ENCODE results near the gene NEURL2. TPM values are rescaled to one million over a fixed set of nuclear protein-coding genes. Genes with fewer than 3 reads are reported as not detected.
"Not testable (repeated sequence)": the region's sequence is repeated elsewhere in the genome, so short reads cannot be mapped to it uniquely, and the experiment has no call there.

Gene NEURL2
- total RNA-seq, 4 donors from 2014 or later = 8.5 to 32.0 (median 11.6) TPM

DNA sequence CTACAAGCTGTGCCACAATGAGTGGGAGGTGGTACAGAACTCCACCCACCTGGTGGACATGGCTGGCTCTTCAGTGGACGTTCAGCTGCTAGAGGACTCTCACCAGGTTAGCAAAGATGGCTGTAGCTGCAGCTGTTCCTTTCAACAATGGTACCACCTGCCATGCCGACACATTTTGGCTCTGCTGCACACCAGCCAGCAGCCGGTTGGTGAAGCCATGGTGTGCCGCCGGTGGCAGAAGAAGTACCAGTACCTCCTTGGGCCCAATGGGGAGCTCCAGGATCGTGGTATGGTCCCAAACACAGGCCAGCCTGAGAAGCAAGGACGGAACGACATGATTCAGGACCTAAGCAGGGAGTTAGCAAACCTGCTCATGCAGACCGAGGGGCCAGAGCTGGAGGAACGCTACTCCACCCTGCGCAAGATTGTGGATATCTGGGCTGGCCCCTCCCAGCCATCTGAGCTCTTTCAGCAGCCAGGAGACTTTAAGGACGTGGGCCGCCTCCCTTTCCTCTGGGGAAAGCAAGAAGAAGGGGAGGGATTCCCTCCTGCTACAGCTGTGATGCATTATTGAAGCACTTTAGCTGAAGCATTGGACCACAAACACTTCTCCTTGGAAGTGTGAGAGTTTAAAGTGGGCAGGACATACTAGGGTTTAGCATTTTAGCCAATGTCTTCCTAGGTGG is 12.8 kb downstream of the NEURL2 start:
- DNase-seq (ENCODE audit: low spot score) (no peak), ATAC-seq (ENCODE audit: low FRiP score) (no peak)
- TF ChIP-seq CTCF (IDR thresholded peaks at IDR 0.05) = no peak

- DNase-seq (ENCODE audit: low spot score) = no peak
- TF ChIP-seq CTCF (IDR thresholded peaks at IDR 0.05) = no peak
- ATAC-seq (ENCODE audit: low FRiP score) = no peak
Measured at GRCh38 chr20:45874576-45874975, 16.4 kb downstream of the NEURL2 start.

DNA sequence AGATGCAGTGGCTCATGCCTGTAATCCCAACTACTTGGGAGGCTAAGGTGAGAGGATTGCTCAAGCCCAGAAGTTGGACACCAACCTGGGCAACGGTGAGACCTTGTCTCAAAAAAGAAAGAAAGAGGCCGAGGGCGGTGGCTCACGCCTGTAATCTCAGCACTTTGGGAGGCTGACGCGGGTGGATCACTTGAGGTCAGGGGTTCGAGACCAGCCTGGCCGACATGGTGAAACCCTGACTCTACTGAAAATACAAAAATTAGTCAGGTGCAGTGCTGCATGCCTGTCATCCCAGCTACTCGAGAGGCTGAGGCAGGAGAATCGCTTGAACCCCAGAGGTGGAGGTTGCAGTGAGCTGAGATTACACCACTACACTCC is 16.9 kb downstream of the NEURL2 start:
- ATAC-seq (ENCODE audit: low FRiP score); DNase-seq (ENCODE audit: low spot score): not testable (repeated sequence)

DNA sequence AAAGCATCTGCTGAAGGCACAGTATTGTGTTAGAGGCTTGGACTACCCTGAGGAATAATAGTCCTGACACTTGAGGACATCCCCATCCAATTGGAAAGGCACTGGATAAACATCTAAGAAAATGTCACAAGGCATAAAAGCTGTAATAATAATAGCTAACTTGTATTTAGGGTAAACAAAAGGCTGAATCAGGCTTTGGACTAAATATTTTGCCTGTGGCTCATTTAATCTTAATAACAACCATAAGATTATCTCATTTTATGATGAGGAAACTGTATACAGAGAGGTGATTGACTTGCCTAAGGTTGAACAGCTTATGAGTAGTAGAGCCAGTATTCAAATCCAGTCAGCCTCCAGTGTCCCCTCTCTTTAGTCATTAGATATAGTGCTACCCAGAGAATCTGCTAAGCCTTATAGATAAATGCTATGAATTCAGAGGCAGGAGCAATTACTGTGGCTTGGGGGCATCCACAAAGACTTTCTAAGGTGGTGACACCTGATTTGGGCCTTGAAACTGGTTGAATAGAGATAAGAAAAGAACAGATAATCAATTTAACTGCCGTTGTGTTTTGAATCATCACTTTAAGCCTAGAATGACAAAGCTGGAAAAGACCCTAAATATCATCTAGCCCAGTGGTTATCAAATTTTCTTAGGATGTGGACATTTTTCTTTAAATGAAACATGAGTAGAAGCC is 17.5 kb downstream of the NEURL2 start:
- ATAC-seq (ENCODE audit: low FRiP score) (no peak), DNase-seq (ENCODE audit: low spot score) (no peak)
- no peak for TF ChIP-seq CTCF (IDR thresholded peaks at IDR 0.05)

DNA sequence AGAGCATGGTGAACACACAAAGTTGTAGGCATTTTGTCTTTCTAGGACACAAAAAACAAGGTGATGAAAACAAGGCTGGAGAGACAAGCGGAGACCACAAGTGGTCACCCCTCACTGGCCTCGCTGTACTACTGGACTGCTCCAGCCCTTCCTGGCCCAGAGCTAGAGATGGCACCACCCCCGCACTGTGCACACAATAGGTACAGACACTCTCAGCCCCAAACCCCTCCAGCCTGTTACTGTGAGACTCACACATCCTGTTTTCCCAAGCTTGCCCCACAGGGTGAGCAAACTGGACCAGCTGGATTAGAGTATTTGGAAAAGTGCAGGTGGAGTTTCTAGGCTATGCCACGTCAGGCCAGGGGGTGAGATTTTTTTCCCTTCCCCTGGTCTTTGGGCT is 18.4 kb downstream of the NEURL2 start:
- no peak for TF ChIP-seq CTCF (IDR thresholded peaks at IDR 0.05)
- DNase-seq (ENCODE audit: low spot score) = no peak
- no peak for ATAC-seq (ENCODE audit: low FRiP score)

GRCh38 chr20:45867819-45868176 is 23.2 kb downstream of the NEURL2 start:
- no peak for DNase-seq (ENCODE audit: low spot score)
- peak; percentile 37 for ATAC-seq (ENCODE audit: low FRiP score)
- TF ChIP-seq CTCF (IDR thresholded peaks at IDR 0.05) = no peak

- TF ChIP-seq CTCF (IDR thresholded peaks at IDR 0.05) = no peak
- no peak for DNase-seq (ENCODE audit: low spot score)
- ATAC-seq (ENCODE audit: low FRiP score) = no peak
Measured at GRCh38 chr20:45867136-45867818, 23.7 kb downstream of the NEURL2 start.

Measured in omental fat pad (tissue), 4 donors.